GM12873 (cell line): Measurements from ENCODE around the gene COL23A1.

Source experiments
- TF ChIP-seq, protein P1 (sequence below): IDR thresholded peaks from 2 replicates; pipeline ENCODE4 v1.5.1; 2012; ENCODE audit warnings: low read depth, mild to moderate bottlenecking, moderate library complexity, low read length, control low read depth; ENCODE audit not compliant: insufficient read depth; ENCODE audit errors: missing control alignments

The COL23A1 gene

DNA sequence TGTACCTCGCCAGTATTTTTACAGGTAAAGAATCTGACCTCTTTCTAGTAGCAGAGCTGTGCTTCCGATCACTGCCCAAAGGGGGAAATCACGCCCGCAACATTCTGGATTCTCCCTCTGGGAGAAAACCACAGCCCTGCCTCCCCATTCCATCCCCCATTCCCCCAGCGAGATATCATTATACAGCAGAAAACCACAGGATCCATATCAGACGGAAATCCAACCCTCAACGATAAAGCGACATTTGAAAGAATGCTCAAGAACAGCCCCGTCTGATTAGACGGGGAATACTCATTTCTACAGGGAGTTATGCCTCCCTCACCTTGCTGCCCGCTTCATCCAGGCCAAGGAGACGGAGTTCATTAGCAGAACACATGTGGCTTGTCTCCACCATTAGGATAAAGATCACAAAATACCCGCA lies 172.8 kb downstream of the COL23A1 start:
- TF ChIP-seq, protein P1, sequence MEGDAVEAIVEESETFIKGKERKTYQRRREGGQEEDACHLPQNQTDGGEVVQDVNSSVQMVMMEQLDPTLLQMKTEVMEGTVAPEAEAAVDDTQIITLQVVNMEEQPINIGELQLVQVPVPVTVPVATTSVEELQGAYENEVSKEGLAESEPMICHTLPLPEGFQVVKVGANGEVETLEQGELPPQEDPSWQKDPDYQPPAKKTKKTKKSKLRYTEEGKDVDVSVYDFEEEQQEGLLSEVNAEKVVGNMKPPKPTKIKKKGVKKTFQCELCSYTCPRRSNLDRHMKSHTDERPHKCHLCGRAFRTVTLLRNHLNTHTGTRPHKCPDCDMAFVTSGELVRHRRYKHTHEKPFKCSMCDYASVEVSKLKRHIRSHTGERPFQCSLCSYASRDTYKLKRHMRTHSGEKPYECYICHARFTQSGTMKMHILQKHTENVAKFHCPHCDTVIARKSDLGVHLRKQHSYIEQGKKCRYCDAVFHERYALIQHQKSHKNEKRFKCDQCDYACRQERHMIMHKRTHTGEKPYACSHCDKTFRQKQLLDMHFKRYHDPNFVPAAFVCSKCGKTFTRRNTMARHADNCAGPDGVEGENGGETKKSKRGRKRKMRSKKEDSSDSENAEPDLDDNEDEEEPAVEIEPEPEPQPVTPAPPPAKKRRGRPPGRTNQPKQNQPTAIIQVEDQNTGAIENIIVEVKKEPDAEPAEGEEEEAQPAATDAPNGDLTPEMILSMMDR: no peak

DNA sequence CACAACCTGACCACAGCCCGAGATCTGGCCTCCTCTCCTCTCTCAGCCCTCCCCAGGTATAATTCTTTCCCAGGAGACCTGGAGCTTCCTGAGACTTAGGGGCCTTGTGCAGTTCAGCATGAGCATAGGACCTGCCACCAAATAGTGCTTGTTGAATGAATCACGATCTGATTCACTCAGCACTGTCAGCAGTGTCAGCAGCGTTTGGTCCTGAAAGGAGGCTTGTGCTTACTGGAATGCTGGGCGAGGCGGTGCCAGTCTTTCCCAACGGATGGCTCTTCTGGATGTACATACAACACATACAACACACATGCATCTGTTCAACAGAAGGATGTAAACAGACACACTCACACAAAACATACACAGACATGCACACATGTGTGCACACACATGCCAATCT lies 173.3 kb downstream of the COL23A1 start:
- TF ChIP-seq, protein P1: no peak

DNA sequence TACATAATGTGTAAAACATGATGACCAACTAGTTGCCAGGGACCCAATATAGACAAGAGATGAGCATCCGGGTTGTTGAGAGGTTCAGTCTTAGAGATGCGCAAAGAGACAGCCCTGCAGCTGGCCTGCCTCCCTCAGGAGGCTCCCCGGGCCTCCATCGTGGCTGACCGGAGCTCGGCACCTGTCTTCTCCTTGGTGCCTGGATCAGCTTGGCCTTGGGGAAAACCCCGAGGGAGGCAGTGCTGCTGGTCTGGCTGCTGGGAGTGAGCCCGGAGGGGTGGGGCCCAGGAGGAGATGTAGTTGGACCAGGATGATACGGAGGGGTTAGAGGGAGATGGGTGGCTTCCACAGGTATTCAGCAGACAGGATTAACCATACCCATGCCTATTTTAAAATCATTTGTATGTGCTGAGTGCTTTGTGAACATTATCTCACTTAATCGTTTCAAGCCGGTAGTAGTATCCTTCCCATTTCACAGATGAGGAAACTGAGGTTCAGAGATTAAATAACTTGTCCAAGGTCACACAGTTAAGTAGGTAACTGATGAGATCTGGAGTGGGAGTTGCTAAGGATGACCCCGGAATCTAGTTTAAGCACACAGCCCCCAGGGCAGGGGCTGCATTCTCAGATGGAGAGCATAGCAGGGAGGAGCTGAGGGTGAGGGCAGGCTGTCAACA lies 173.8 kb downstream of the COL23A1 start:
- TF ChIP-seq, protein P1: no peak

DNA sequence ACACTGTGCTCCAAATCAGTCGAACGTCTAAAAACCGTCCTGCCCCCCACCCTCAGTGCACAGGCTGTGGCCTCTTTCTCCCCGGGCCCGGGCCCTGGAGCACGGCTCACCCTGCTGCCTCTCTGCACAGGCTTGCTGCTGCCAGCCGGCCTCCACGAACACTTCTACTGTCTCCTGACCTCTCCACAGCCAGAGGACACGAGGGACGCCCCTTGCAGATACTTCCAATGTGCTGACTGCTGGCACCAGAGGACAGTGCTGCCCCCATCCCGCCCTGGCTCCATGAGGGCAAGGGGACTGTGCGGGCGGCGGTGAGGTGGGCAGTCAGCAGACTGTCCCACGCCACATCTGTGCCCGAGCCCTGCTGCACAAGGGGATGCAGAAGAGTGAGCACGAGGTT lies 174.8 kb downstream of the COL23A1 start:
- TF ChIP-seq, protein P1: no peak

DNA sequence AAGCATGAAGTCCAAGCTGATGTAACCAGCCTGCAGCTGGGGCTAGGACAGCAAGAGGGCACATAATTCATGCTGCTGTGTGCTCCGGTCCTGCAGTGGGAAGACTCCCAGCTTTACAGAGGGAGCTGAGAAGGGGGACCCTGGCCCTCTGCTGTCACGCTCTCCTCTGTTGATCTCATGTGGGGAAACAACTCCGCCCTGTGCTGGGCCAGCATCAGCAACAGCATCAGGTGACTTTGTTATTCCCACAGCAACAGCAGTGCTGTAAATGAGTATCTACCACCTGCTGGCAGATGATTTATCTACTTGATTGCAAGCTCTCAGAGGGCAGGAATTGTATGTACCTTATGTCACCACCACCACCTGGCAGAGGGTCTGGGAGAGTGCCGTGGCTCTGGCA lies 176.2 kb downstream of the COL23A1 start:
- TF ChIP-seq, protein P1: no peak

DNA sequence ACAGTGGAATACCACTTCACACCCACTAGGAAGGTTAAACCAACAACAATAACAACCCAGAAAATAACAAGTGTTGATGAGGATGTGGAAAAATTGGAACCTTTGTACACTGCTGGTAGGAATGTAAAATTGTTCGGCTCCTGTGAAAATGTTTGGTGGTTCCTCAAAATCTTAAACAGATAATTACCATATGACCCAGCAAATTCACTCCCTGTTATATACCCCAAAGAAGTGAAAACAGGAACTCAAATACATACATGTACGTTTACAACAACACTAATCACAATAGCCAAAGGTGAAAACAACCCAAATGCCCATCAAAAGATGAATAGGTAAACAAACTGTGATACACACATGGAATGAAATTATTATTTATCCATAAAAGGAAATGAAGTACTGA lies 179.1 kb downstream of the COL23A1 start:
- TF ChIP-seq, protein P1: no peak

DNA sequence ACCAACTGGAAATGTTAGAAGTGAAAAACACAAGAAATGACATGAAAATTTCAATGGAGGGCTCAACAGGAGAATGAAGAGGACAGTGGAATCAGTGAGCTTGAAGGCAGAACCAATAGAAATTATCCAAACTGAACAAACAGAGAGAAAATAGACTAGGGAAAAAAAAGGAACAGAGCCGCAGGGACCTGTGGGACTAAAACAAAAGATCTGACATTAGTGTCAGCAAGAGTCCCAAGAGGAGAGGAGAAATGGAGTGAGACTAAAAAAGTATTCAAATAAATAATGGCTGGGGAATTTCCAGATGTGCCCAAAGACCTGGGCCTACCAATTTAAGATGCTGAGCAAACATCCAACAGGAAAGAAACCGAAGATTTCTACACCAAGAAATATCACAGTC lies 182.5 kb downstream of the COL23A1 start:
- TF ChIP-seq, protein P1: no peak
